Measurements from ENCODE around the gene UFSP1. TPM values are rescaled to one million over a fixed set of nuclear protein-coding genes. Genes with fewer than 3 reads are reported as not detected.
A peak's percentile ranks its signal among the peaks of the same experiment; 100 is the strongest.

The UFSP1 gene
- total RNA-seq, 4 donors from 2014 or later: 4.7 to 8.0 (median 7.3) TPM

DNA sequence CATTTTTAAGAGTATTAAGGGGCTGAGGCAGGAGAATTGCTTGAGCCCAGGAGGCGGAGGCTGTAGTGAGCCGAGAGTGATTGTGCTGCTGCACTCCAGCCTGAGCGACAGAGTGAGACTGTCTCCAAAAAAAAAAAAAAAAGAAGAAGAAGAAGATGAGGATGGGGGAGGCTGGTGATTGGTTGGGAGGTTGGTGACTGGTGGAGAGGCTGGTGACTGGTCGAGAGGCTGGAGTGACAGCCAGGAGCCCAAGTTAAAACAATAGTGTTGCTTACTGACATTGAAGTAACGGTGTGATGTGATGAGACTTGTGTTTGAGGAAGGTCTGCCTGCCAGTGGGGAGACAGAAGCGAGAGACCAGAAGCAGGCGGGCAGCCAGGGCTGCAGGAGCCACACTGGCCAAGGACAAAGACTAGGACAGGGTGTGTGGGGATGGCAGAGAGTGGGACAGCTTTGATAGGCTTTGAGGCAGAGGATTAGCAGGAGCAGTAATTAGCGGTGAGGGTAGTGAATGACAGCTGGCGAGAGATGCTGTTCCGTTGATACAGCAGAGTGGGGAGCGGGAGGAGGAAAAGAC, 9.7 kb downstream of the UFSP1 start:
- no peak for ATAC-seq (ENCODE audit: low FRiP score)
- TF ChIP-seq, protein P1, sequence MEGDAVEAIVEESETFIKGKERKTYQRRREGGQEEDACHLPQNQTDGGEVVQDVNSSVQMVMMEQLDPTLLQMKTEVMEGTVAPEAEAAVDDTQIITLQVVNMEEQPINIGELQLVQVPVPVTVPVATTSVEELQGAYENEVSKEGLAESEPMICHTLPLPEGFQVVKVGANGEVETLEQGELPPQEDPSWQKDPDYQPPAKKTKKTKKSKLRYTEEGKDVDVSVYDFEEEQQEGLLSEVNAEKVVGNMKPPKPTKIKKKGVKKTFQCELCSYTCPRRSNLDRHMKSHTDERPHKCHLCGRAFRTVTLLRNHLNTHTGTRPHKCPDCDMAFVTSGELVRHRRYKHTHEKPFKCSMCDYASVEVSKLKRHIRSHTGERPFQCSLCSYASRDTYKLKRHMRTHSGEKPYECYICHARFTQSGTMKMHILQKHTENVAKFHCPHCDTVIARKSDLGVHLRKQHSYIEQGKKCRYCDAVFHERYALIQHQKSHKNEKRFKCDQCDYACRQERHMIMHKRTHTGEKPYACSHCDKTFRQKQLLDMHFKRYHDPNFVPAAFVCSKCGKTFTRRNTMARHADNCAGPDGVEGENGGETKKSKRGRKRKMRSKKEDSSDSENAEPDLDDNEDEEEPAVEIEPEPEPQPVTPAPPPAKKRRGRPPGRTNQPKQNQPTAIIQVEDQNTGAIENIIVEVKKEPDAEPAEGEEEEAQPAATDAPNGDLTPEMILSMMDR (IDR thresholded peaks at IDR 0.05): no peak
- DNase-seq (ENCODE audit: low spot score): no peak

DNA sequence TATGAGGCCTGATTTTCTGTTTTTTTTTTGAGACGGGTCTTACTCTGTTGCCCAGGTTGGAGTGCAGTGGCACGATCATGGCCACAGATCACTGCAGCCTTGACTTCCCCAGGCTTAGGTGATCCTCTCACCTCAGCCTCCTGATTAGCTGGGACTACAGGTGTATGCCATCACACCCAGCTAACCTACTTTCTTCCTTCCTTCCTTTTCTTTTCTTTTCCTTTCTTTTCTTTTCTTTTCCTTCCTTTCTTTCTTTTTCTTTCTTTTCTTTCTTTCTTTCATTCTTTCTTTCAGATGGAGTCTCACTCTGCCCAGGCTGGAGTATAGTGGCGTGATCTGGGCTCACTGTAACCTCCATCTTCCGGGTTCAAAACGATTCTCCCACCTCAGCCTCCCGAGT, 10.8 kb downstream of the UFSP1 start:
- no peak for ATAC-seq (ENCODE audit: low FRiP score)
- TF ChIP-seq, protein P1 (IDR thresholded peaks at IDR 0.05): no peak
- DNase-seq (ENCODE audit: low spot score): no peak

DNA sequence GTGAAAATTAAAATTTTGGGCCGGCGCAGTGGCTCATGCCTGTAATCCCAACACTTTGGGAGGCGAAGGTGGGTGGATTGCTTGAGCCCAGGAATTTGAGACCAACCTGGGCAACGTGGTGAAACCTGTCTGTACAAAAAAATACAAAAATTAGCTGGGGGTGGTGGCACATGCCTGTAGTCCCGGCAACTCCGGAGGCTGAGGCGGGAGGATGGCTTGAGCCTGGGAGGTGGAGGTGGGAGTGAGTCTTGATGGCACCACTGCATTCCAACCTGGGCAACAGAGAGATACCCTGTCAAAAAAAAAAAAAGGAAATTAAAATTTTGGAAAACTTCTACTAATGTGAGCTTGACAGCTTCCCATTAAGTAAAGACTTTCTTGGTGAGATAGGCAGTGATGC, 11.5 kb downstream of the UFSP1 start:
- DNase-seq (ENCODE audit: low spot score): no peak
- TF ChIP-seq, protein P1 (IDR thresholded peaks at IDR 0.05): no peak
- ATAC-seq (ENCODE audit: low FRiP score): no peak

DNA sequence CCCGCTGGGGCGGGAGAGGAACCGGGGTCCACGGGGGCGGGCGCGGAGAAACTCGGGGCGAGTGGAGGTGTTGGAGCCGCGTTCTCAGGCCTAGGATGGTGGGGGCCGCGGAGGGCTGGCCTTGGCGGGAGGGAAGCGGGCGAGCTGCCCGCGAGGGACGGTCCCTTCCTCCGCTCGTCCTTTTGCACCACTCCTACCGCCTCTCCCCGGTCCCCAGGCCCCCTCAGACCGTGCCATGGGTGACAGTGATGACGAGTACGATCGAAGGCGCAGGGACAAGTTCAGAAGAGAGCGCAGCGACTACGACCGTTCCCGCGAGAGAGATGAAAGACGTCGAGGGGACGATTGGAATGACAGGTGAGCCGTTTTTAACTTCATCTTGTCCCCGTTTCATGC, 14.2 kb downstream of the UFSP1 start:
- TF ChIP-seq, protein P1 (IDR thresholded peaks at IDR 0.05): no peak
- no peak for DNase-seq (ENCODE audit: low spot score)
- ATAC-seq (ENCODE audit: low FRiP score): peak; percentile 4

DNA sequence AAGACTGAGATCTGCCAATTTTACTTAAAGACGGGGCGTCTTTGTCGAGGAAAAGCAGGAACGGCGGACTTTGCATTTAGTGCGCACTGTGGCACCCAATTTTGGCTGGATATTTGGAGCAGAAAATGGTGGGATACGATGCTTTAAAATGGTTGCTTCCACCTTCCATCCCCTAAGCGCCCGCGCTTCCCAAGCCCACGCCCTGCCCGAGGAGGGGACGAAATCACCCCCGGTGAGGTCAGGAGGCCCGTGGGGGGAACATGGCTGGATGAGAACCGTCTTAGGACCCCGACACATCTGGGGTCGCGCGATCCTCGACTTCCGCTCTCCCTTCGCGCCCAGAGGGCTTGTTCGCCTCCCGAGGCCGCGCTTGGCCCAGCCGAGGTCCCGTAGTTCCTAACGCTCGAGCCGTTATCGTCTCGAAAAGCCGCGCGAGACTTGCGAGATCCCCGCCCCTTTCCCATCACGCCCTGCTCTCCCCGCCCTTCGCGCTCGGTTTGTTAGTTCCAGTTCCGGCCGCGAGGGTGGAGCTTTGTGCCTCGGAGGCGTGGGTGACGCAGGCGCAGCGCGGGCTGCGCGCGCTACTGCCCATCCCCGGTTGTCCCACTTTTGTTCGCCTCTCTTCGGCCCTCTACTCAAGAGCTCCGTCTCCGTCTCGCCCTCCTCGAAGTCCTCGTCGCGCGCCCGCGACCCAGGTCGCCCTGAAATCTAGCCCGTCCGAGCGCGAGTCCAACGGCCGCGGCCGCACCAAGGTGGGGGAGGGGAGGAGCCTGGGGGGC, 14.7 kb downstream of the UFSP1 start, which contains the start of gene SRRT:
TSS of gene SRRT (plus strand) at position 527 of the 779 bp plus-strand sequence. CDS start 488 bp downstream, outside the sequence.
- TF ChIP-seq, protein P1 (IDR thresholded peaks at IDR 0.05): peak in 2 of 3 donors; percentile 45 to 53
- DNase-seq (ENCODE audit: low spot score): peak; percentile 95
- peak; percentile 93 for ATAC-seq (ENCODE audit: low FRiP score)

DNA sequence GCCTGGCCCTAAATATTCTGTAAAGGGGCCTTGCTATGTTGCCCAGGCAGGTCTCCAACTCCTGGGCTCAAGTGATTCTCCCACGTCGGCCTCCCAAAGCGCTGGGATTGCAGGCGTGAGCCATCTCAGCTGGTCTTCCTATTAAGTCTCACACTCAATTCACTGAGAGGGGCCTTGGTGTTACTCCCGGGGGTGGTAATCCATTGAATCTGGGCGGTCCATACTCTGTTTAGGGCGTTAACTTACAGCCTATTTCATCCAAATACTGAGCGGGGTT, 15.3 kb downstream of the UFSP1 start:
- ATAC-seq (ENCODE audit: low FRiP score): no peak
- TF ChIP-seq, protein P1 (IDR thresholded peaks at IDR 0.05): no peak

More for the DNA sequence above, 15.3 kb downstream of the UFSP1 start:
- no peak for DNase-seq (ENCODE audit: low spot score)

Measured in omental fat pad (tissue), 4 donors.